LNCaP clone FGC (cell line): ENCODE results near the gene MAP3K20.
"Not testable (repeated sequence)": the region's sequence is repeated elsewhere in the genome, so short reads cannot be mapped to it uniquely, and the experiment has no call there.

Experiments used
- DNase-seq: peaks from one replicate; pipeline ENCODE4 v3.0.0-alpha.2; 2011; ENCODE audit warnings: low read depth
- H3K4me3 ChIP-seq: 2 replicates; pipeline ENCODE4 v1.5.1; 2011; ENCODE audit warnings: mild to moderate bottlenecking, low read depth, low read length, control low read depth
- CTCF ChIP-seq: IDR thresholded peaks from 2 replicates; pipeline ENCODE4 v1.5.1; 2012; ENCODE audit warnings: mild to moderate bottlenecking; ENCODE audit not compliant: control insufficient read depth, insufficient read depth; ENCODE audit errors: extremely low read depth

MAP3K20 gene

GRCh38 chr2:173249661-173250641 lies 174.3 kb downstream of the MAP3K20 start:
- TF ChIP-seq CTCF: no peak
- no peak for DNase-seq
- H3K4me3 ChIP-seq: no peak overlapping the region

- DNase-seq: no peak
- no peak for TF ChIP-seq CTCF
- no peak overlapping the region for H3K4me3 ChIP-seq
Observed at GRCh38 chr2:173251225-173251624, 175.6 kb downstream of the MAP3K20 start.

- no peak for TF ChIP-seq CTCF
Observed at GRCh38 chr2:173252581-173252980, 176.9 kb downstream of the MAP3K20 start.

GRCh38 chr2:173254659-173255058 lies 179.0 kb downstream of the MAP3K20 start:
- no peak for DNase-seq
- TF ChIP-seq CTCF: no peak
- H3K4me3 ChIP-seq: no peak overlapping the region

More at GRCh38 chr2:173252581-173252980, 176.9 kb downstream of the MAP3K20 start:
- no peak overlapping the region for H3K4me3 ChIP-seq
- no peak for DNase-seq

- H3K4me3 ChIP-seq: no peak overlapping the region
- DNase-seq: no peak
- no peak for TF ChIP-seq CTCF
Observed at GRCh38 chr2:173258701-173259100, 183.1 kb downstream of the MAP3K20 start.

GRCh38 chr2:173262356-173262755 lies 186.7 kb downstream of the MAP3K20 start:
- DNase-seq, H3K4me3 ChIP-seq: not testable (repeated sequence)

- no peak for DNase-seq
- no peak overlapping the region for H3K4me3 ChIP-seq
- TF ChIP-seq CTCF: no peak
Observed at GRCh38 chr2:173264151-173264550, 188.5 kb downstream of the MAP3K20 start.
